Left cardiac atrium (tissue), 4 donors: ENCODE results near the gene RALGAPB. TPM values are rescaled to one million over a fixed set of nuclear protein-coding genes. Genes with fewer than 3 reads are reported as not detected.
"Not testable (repeated sequence)": the region's sequence is repeated elsewhere in the genome, so short reads cannot be mapped to it uniquely, and the experiment has no call there.

ENCODE experiments used
- ATAC-seq, 2 donors: fragments of 200-7000 bp; cut with Tn5 transposase; one replicate each; pipeline ENCODE4 v1.9.1; 2020; ENCODE audit warnings: mild to moderate bottlenecking in 2 of 2, moderate library complexity in 2 of 2
- DNase-seq: peaks from one replicate; pipeline ENCODE4 v3.0.0-alpha.2; 2020
- intact Hi-C, 2 donors: fragments of 100-400 bp; cut with DNase I; formaldehyde crosslinking; loops; one replicate each; pipeline versions ENCODE4 v1.14.1 to v1.15.1; 2022 to 2023
- total RNA-seq, 2 donors: library from RNA; stranded (reverse); fragmentation: NEBNext Ultra II Directional; extraction: Animal tissue kit (Norgen Biotek cat#: 25700); gene quantifications; one replicate each; pipeline ENCODE4 v1.2.1, GENCODE V29; 2021
- donor health status: DM: no; HTN: yes; CAD: no.
- donor health status: DM: no; HTN: yes; CAD: no; lungs with severe emphysema.
- donor health status: DM: yes; HTN: yes; CAD: no.
- donor health status: Dilated cardiomyopathy.

Gene RALGAPB
- total RNA-seq, 2 donors from 2014 or later = 19.5 to 27.2 TPM

- ATAC-seq, DNase-seq, intact Hi-C loops: not testable (repeated sequence)
Observed at GRCh38 chr20:38595886-38596285, 123.2 kb downstream of the RALGAPB start.

GRCh38 chr20:38599410-38599882, 126.8 kb downstream of the RALGAPB start:
- intact Hi-C loops = no loop called here
- peak; percentile 50 for DNase-seq
- ATAC-seq = peak; percentile 65 to 88

- intact Hi-C loops = no loop called here
- DNase-seq (no peak), ATAC-seq (no peak)
Observed at GRCh38 chr20:38600057-38600456, 127.4 kb downstream of the RALGAPB start.

GRCh38 chr20:38601216-38602184, 128.9 kb downstream of the RALGAPB start, which contains the start of gene ARHGAP40:
ARHGAP40 (plus strand) TSS chr20:38601809.
- DNase-seq = no peak
- intact Hi-C loops = no loop called here

GRCh38 chr20:38602185-38602581, 129.5 kb downstream of the RALGAPB start:
- no peak for ATAC-seq

More at GRCh38 chr20:38601216-38602184, 128.9 kb downstream of the RALGAPB start, which contains the start of gene ARHGAP40:
- peak in 1 of 2 donors; percentile 65 for ATAC-seq

GRCh38 chr20:38603286-38603685, 130.6 kb downstream of the RALGAPB start:
- DNase-seq = no peak
- intact Hi-C loops = no loop called here
- ATAC-seq = no peak

More at GRCh38 chr20:38602185-38602581, 129.5 kb downstream of the RALGAPB start:
- DNase-seq = no peak
- intact Hi-C loops = no loop called here

- ATAC-seq (no peak), DNase-seq (no peak)
- intact Hi-C loops = no loop called here
Observed at GRCh38 chr20:38604873-38605303, 132.2 kb downstream of the RALGAPB start.

GRCh38 chr20:38607351-38607750, 134.7 kb downstream of the RALGAPB start:
- intact Hi-C loops = no loop called here
- DNase-seq (no peak), ATAC-seq (no peak)

- DNase-seq (no peak), ATAC-seq (no peak)
- intact Hi-C loops = no loop called here
Observed at GRCh38 chr20:38608188-38608587, 135.5 kb downstream of the RALGAPB start.

- ATAC-seq (no peak), DNase-seq (no peak)
- intact Hi-C loops = no loop called here
Observed at GRCh38 chr20:38609815-38610214, 137.2 kb downstream of the RALGAPB start.

GRCh38 chr20:38610521-38610920, 137.9 kb downstream of the RALGAPB start:
- ATAC-seq = no peak
- intact Hi-C loops = no loop called here
- DNase-seq = no peak

- intact Hi-C loops = no loop called here
- no peak for ATAC-seq
- DNase-seq = no peak
Observed at GRCh38 chr20:38612751-38613515, 140.3 kb downstream of the RALGAPB start.

GRCh38 chr20:38615283-38615682, 142.6 kb downstream of the RALGAPB start:
- ATAC-seq = no peak

GRCh38 chr20:38616457-38616856, 143.8 kb downstream of the RALGAPB start:
- intact Hi-C loops = no loop called here

More at GRCh38 chr20:38615283-38615682, 142.6 kb downstream of the RALGAPB start:
- intact Hi-C loops = no loop called here
- DNase-seq = no peak

GRCh38 chr20:38617011-38617829, 144.6 kb downstream of the RALGAPB start:
- intact Hi-C loops = no loop called here
- DNase-seq (no peak), ATAC-seq (no peak)

More at GRCh38 chr20:38616457-38616856, 143.8 kb downstream of the RALGAPB start:
- DNase-seq (no peak), ATAC-seq (no peak)

- DNase-seq = no peak
- intact Hi-C loops = no loop called here
- ATAC-seq = no peak
Observed at GRCh38 chr20:38617830-38618196, 145.2 kb downstream of the RALGAPB start.

- intact Hi-C loops = no loop called here
- ATAC-seq = no peak
Observed at GRCh38 chr20:38620441-38620840, 147.8 kb downstream of the RALGAPB start.

GRCh38 chr20:38623061-38623460, 150.4 kb downstream of the RALGAPB start:
- ATAC-seq (no peak), DNase-seq (no peak)
- intact Hi-C loops = no loop called here

More at GRCh38 chr20:38620441-38620840, 147.8 kb downstream of the RALGAPB start:
- no peak for DNase-seq

- ATAC-seq = no peak
- intact Hi-C loops = no loop called here
Observed at GRCh38 chr20:38624084-38624483, 151.4 kb downstream of the RALGAPB start.

More at GRCh38 chr20:38624084-38624483, 151.4 kb downstream of the RALGAPB start:
- no peak for DNase-seq
